ENCODE results near the gene LAMTOR2. TPM values are rescaled to one million over a fixed set of nuclear protein-coding genes. Genes with fewer than 3 reads are reported as not detected.

LAMTOR2 gene
- total RNA-seq, 1 donor from 2014 or later: 77.0 TPM

- no peak for DNase-seq (ENCODE audit: low spot score)
Measured at GRCh38 chr1:156097499-156098178, 43.1 kb downstream of the LAMTOR2 start.

DNA sequence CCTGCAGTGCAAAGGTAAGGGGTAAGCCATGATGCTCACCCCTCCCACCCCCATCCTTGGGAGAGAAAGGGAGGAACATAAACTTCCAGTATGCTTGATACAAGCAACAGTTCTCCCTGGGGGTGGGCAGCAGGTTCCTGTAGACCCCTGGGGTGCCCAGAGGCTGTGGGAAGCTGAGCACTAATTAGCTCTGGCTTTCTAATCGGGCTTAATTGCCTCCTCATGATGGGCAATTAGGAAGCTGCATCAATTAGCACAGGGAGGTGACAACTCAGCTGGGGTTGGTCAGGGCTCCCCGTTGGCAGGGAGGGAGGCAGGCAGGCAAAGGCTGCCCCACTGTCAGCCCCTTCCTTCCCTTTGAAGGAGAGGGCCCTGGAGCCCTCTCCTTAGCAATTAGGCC, 44.2 kb downstream of the LAMTOR2 start:
- DNase-seq (ENCODE audit: low spot score): no peak

DNA sequence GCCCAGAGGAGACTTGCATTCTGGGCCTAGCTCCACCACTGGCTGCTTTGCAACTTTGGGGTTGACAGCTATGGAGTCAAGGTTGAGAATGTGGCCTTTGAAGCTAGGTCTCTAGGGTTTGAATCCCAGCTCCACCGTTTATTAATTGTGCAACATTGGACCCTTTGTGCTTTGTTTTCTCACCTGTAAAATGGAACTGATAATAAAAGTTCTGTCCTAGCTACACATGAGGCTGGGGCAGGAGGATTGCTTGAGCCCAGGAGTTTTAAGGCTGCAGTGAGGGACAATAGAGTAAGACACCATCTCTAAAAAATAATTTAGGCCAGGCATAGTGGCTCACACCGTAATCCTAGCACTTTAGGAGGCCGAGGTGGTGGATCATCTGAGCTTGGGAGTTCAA, 44.7 kb downstream of the LAMTOR2 start:
- no peak for DNase-seq (ENCODE audit: low spot score)

DNA sequence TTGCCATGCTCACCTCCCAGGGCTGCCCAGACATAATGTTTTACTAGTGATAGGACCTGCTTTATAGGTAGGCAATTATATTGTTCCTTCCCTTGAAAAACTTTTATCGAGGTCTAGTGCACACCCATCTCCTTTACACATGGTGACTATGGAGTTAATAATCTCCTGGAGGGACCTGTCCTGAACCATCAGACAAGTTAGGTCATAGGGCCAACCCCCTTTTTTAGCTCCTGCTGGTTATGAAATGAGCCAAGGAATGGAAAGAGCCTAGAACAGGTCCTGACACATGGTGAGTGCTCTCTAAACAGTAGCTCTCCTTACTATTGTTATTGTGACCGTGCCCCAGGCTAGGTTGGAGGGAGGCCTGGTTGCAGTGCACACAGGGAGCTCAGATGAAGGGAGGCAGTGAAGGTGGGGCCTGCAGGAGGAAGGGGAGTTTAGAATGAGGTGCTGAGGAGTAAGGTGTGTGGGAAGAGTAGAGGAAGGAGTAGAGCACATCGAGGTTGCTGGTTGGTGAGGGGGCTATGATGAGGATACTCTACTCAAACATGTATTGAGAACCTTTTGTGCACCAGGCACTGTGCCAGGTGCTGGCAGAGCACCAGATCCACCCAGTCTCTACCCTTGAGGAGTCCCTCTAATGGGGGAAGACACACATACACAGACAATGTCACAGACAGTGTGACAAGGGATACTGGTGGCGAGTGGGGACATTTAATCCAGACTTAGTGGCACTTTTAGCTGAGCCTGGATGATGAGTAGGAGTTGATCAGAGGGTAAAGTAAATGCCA, 45.8 kb downstream of the LAMTOR2 start:
- no peak for DNase-seq (ENCODE audit: low spot score)

DNA sequence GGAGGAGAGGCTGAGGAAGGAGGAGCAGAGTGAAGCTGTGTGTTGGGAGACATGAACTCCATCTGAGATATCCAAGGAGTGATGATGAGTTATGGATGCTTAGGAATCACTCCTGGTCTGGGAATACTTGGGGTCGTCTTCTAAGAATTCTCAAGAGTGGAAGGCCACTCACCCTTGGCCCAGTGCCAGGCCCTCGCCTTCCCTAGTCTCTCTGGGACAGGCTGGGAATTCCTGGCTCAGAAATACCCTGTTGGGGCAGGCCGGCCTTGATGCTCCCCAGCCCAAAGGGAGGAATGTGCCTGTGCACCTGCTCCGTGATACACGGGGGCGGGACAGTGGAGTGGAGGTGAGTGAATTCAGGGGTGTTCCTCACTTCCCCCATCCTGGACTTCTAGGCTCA, 47.3 kb downstream of the LAMTOR2 start:
- no peak for DNase-seq (ENCODE audit: low spot score)

- no peak for DNase-seq (ENCODE audit: low spot score)
Measured at GRCh38 chr1:156102633-156103511, 48.3 kb downstream of the LAMTOR2 start.

- DNase-seq (ENCODE audit: low spot score): no peak
Measured at GRCh38 chr1:156103521-156103947, 49.0 kb downstream of the LAMTOR2 start.

- peak; percentile 71 for DNase-seq (ENCODE audit: low spot score)
Measured at GRCh38 chr1:156104065-156104810, 49.7 kb downstream of the LAMTOR2 start.

DNA sequence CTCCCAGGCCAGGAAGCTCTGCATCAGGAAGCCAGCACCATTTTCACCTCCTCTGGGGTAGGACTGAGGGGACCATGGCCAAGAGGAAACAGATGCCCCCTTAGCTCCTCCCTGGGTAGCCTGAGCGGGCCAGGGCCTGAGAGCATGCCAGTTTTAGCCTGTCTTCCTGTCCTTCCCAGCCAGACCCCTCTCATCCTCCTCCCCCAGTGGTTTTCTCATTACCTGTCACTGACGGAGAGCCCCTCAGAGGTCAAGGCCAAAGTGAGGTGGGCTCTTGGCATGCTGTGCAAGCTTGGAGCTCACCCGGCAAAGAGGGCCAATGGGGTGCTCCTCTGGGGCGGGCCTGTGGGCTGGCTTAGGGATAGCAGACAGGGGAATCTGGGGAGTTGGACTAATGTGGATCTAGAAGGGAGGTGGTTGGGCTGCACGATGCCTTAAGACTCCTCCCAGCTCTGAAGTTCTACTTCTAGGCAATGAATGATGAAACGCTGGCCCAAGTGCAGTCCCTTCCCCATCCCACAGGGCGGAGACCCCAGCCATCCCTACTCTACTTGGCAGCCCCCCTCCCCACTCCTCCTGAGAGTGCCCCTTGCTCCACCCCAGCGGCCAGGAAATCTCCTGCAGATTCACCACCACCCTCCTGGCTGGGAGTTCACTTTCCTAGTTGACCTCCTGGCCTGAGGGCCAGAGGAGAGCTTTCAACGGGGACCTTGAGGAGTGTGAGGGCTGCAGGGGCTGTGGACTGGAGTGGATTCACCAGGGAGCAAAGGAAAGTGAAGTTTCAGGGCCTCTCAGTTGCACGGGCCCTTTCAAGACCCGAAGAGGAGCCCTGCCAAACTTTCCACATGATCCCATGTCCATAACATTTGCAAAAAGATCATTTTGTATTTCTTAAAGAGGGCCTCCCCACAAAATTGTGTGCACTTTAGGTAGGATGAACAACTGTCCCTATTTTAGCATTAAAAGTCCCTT, 50.6 kb downstream of the LAMTOR2 start:
- DNase-seq (ENCODE audit: low spot score): no peak

GRCh38 chr1:156106624-156107488, 52.3 kb downstream of the LAMTOR2 start:
- no peak for DNase-seq (ENCODE audit: low spot score)

- no peak for DNase-seq (ENCODE audit: low spot score)
Measured at GRCh38 chr1:156108057-156108456, 53.5 kb downstream of the LAMTOR2 start.

Other genes starting within 250 kb of the LAMTOR2 start
- 44.5 TPM for gene GON4L, start 197.6 kb upstream of the LAMTOR2 start, total RNA-seq
- gene SYT11, start 195.2 kb upstream of the LAMTOR2 start, total RNA-seq: 23.4 TPM
- 38.9 TPM for gene RIT1, start 143.4 kb upstream of the LAMTOR2 start, total RNA-seq
- 44.5 TPM for gene KHDC4, start 120.4 kb upstream of the LAMTOR2 start, total RNA-seq
- not detected for gene RXFP4, start 113.1 kb upstream of the LAMTOR2 start, total RNA-seq
- gene ARHGEF2, start 76.2 kb upstream of the LAMTOR2 start, total RNA-seq: 142 TPM
- gene SSR2, start 33.8 kb upstream of the LAMTOR2 start, total RNA-seq: 217 TPM
- gene UBQLN4, start 984 bp upstream of the LAMTOR2 start, total RNA-seq: 34.1 TPM
- gene RAB25, start 6.4 kb downstream of the LAMTOR2 start, total RNA-seq: 103 TPM
- gene MEX3A, start 27.7 kb downstream of the LAMTOR2 start, total RNA-seq: 1.4 TPM
- gene LMNA, start 59.9 kb downstream of the LAMTOR2 start, total RNA-seq: 293 TPM
- gene SEMA4A, start 98.8 kb downstream of the LAMTOR2 start, total RNA-seq: 24.4 TPM
- 25.0 TPM for gene SLC25A44, start 139.3 kb downstream of the LAMTOR2 start, total RNA-seq
- 43.4 TPM for gene PMF1, start 158.2 kb downstream of the LAMTOR2 start, total RNA-seq
- 3.0 TPM for gene BGLAP, start 187.4 kb downstream of the LAMTOR2 start, total RNA-seq
- 7.6 TPM for gene PAQR6, start 193.3 kb downstream of the LAMTOR2 start, total RNA-seq
- 107 TPM for gene SMG5, start 228.0 kb downstream of the LAMTOR2 start, total RNA-seq
- 9.6 TPM for gene TMEM79, start 229.5 kb downstream of the LAMTOR2 start, total RNA-seq
- gene GLMP, start 240.9 kb downstream of the LAMTOR2 start, total RNA-seq: 67.1 TPM
- not detected for gene VHLL, start 244.5 kb downstream of the LAMTOR2 start, total RNA-seq

All from mucosa of gallbladder (tissue), 1 donor.